HL-60 (cell line): Measurements from ENCODE around the gene KCNC3.

ENCODE experiments used
- DNase-seq, 2 experiments: peaks; one replicate each; pipeline ENCODE4 v3.0.0-alpha.2; 2010 to 2020; ENCODE audit warnings: low read depth in 1 of 2, low spot score in 1 of 2
- H3K27ac ChIP-seq: fragments of 250-450 bp; sonication (Bioruptor Pico); replicated peaks from 2 replicates; pipeline ENCODE4 v1.5.1; 2020; ENCODE audit warnings: mild to moderate bottlenecking, moderate library complexity
- H3K27me3 ChIP-seq: fragments of 250-450 bp; sonication (Bioruptor Pico); 2 replicates; pipeline ENCODE4 v1.5.1; 2021; ENCODE audit warnings: mild to moderate bottlenecking, moderate library complexity; ENCODE audit not compliant: insufficient read depth, poor library complexity, severe bottlenecking
- H3K4me3 ChIP-seq: replicated peaks from 2 replicates; pipeline ENCODE4 v1.5.1; 2011; ENCODE audit warnings: mild to moderate bottlenecking, control low read depth, low read length; ENCODE audit not compliant: insufficient read depth
- GABPA ChIP-seq: IDR thresholded peaks from 2 replicates; pipeline ENCODE4 v1.6.1; 2012; ENCODE audit warnings: low read depth
- POLR2AphosphoS5 ChIP-seq: IDR thresholded peaks from 2 replicates; pipeline ENCODE4 v1.6.1; 2012; ENCODE audit warnings: low read depth
- SPI1 ChIP-seq: IDR thresholded peaks from 2 replicates; pipeline ENCODE4 v1.6.1; 2012; ENCODE audit warnings: low read depth, mild to moderate bottlenecking, borderline replicate concordance
- TF ChIP-seq, protein P1 (sequence below): IDR thresholded peaks from one replicate; pipeline ENCODE4 v1.5.1; 2011; ENCODE audit warnings: low read length, control low read depth, inconsistent platforms; ENCODE audit not compliant: insufficient read depth
- TF ChIP-seq, protein P2 (sequence below): IDR thresholded peaks from 2 replicates; pipeline ENCODE4 v1.6.1; 2012; ENCODE audit warnings: low read depth; ENCODE audit not compliant: insufficient replicate concordance

KCNC3 gene

DNA sequence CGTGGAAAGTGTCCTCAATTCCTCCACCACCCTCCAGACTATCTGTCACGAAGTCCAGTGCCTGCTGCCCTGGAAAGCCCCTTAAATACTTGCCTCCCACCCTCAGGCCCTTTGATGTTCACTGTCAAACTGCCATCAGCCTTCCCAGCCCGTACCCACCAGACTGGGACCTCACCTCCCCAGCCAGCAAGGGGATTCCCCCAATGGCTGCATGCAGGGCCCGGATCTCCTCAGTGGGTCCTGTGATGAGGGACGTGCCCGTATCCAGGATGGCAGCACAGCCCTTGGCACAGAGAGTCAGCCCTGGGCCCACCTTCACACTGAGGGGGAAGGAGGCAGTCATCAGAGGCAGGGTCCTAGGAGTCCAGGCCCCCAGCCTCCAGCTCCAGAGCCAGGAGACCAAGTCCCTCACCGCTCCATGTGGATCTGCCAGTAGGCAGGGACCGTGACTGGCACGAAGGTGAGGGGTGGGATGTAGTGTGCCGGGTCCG, 30.2 kb upstream of the KCNC3 start:
- no peak overlapping the region for H3K27ac ChIP-seq
- peaks cover 11% of the 10 kb centered on the region for H3K27me3 ChIP-seq
- TF ChIP-seq POLR2AphosphoS5 (no peak), SPI1 (no peak), GABPA (no peak)
- TF ChIP-seq, protein P1, sequence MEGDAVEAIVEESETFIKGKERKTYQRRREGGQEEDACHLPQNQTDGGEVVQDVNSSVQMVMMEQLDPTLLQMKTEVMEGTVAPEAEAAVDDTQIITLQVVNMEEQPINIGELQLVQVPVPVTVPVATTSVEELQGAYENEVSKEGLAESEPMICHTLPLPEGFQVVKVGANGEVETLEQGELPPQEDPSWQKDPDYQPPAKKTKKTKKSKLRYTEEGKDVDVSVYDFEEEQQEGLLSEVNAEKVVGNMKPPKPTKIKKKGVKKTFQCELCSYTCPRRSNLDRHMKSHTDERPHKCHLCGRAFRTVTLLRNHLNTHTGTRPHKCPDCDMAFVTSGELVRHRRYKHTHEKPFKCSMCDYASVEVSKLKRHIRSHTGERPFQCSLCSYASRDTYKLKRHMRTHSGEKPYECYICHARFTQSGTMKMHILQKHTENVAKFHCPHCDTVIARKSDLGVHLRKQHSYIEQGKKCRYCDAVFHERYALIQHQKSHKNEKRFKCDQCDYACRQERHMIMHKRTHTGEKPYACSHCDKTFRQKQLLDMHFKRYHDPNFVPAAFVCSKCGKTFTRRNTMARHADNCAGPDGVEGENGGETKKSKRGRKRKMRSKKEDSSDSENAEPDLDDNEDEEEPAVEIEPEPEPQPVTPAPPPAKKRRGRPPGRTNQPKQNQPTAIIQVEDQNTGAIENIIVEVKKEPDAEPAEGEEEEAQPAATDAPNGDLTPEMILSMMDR, result no peak
- TF ChIP-seq, protein P2, sequence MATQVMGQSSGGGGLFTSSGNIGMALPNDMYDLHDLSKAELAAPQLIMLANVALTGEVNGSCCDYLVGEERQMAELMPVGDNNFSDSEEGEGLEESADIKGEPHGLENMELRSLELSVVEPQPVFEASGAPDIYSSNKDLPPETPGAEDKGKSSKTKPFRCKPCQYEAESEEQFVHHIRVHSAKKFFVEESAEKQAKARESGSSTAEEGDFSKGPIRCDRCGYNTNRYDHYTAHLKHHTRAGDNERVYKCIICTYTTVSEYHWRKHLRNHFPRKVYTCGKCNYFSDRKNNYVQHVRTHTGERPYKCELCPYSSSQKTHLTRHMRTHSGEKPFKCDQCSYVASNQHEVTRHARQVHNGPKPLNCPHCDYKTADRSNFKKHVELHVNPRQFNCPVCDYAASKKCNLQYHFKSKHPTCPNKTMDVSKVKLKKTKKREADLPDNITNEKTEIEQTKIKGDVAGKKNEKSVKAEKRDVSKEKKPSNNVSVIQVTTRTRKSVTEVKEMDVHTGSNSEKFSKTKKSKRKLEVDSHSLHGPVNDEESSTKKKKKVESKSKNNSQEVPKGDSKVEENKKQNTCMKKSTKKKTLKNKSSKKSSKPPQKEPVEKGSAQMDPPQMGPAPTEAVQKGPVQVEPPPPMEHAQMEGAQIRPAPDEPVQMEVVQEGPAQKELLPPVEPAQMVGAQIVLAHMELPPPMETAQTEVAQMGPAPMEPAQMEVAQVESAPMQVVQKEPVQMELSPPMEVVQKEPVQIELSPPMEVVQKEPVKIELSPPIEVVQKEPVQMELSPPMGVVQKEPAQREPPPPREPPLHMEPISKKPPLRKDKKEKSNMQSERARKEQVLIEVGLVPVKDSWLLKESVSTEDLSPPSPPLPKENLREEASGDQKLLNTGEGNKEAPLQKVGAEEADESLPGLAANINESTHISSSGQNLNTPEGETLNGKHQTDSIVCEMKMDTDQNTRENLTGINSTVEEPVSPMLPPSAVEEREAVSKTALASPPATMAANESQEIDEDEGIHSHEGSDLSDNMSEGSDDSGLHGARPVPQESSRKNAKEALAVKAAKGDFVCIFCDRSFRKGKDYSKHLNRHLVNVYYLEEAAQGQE, result no peak
- H3K4me3 ChIP-seq, result no peak overlapping the region
- DNase-seq, result no peak

DNA sequence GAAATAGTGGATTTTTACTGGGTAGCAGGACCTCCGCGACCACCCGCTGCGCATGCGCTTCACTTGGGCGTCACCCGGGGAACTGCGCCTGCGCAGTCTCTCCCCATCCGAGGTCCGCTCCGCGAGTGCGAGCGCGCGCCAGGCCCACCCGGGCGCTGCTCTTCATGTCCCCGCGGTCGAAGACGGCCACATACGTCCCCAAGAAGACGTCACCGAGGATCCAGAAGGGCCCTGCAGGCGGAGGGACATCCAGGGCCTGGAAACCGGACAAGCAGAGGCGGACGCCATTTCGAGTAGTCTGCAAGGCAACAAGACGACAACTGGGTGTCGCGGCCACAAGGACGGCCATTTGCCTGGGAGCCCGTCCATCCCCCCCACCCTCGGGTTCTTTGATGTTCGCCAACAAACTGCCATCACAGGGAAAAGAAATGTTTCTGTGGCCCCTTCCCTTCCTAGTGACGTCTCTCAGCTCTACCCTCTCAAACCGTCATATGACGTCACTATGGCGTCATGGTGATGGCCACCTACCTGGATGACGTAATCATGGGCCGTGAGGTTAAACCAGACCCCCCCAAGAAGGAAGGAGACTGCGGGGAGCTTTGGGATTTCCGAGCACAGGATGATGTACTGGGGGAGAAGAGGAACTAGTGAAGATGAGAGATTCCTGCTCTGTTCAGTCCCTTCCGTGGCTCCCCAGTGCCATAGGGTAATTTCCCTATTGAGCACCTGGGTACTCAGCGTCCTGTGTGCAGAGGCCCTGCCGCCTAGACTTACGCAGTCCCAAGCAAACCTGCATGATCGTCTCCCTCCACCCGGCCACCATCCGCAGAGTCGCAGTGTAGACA, 29.5 kb upstream of the KCNC3 start:
- Histone ChIP-seq H3K27me3 (peaks cover 11% of the 10 kb centered on the region), H3K27ac (no peak overlapping the region), H3K4me3 (no peak overlapping the region)
- TF ChIP-seq, protein P1, result no peak
- TF ChIP-seq SPI1 (no peak), POLR2AphosphoS5 (no peak), GABPA (no peak)
- TF ChIP-seq, protein P2, result no peak
- DNase-seq, result no peak

DNA sequence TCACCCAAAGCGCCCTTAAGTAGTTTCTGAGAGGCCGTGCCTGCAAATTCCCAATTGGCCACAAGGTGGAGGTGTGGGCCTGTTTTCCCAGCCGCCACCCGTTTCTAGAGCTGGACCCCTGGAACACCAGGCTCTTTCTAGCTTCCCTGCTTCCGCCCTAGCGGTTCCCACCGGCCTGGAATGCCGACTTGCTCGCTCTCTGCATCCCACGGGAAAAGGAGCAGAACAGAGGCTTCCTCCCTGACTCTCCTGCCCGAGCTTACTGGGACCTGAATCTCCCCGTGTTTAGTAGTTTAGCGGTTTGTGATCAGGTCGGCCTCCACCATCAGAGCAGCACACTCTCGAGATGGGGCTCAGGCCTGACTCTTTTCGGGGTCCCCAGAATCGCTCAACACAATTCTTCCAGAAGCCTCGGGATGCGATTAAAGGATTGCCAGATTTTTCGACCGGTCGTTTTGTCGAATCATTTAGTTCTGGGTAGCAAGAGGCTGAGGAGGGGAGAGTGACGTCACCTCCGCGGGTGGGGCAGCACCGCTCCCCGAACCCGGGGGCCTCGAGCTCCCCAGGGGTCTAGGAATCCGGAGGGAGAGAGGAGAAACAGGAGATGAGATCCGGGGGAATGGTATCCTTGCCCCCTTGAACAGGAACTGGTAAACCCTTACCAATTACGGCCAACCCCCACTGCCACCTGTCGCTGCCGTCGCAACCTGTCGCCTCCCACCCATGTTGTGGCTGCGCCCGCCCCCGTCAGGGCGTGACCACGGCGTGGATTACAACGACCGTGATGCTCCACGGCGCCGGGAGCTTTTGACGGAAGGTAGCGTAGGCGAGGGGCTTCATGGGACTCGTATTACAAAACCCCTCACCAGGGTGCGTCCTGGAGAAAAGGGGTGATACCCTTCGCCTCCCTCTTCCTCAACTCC, 28.3 kb upstream of the KCNC3 start:
- peak in 1 of 2 experiments; percentile 50 for DNase-seq
- H3K27ac ChIP-seq, result no peak overlapping the region
- TF ChIP-seq POLR2AphosphoS5 (no peak), SPI1 (no peak), GABPA (no peak)
- TF ChIP-seq, protein P1, result peak; percentile 51
- TF ChIP-seq, protein P2, result no peak
- H3K27me3 ChIP-seq, result peaks cover 11% of the 10 kb centered on the region
- peak overlapping the region; percentile 41 for H3K4me3 ChIP-seq
